GM19463 (cell line): ENCODE data around the gene OR8K5.
"Not testable (repeated sequence)": the region's sequence is repeated elsewhere in the genome, so short reads cannot be mapped to it uniquely, and the experiment has no call there.

Source experiments
- ATAC-seq: cut with Tn5 transposase; IDR thresholded peaks from one replicate; pipeline ENCODE4 v1.9.1; 2021; ENCODE audit warnings: mild to moderate bottlenecking, moderate library complexity; ENCODE audit not compliant: unreplicated experiment

The OR8K5 gene, protein sequence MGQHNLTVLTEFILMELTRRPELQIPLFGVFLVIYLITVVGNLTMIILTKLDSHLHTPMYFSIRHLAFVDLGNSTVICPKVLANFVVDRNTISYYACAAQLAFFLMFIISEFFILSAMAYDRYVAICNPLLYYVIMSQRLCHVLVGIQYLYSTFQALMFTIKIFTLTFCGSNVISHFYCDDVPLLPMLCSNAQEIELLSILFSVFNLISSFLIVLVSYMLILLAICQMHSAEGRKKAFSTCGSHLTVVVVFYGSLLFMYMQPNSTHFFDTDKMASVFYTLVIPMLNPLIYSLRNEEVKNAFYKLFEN

DNA sequence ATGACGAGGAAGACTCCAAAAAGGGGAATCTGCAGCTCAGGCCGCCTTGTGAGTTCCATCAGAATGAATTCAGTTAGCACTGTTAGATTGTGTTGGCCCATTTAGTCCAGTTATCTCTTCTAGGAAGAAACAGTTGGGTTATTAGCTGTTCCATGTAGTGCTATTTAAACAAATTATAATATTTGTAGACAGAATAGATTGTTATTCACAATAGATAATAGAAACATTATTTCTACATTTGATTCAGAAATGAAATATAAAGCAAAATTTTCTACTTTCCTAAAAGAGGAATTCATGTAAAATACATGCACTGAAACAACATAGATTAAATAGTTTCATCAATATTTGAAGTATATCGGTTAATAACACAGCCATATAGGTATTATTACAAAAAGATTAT lies at the start of gene OR8K5:
Gene OR8K5, minus strand, starts transcription at position 101 of the 400 bp plus-strand sequence. Its CDS starts 0 bp downstream, at position 101.
- no peak for ATAC-seq

DNA sequence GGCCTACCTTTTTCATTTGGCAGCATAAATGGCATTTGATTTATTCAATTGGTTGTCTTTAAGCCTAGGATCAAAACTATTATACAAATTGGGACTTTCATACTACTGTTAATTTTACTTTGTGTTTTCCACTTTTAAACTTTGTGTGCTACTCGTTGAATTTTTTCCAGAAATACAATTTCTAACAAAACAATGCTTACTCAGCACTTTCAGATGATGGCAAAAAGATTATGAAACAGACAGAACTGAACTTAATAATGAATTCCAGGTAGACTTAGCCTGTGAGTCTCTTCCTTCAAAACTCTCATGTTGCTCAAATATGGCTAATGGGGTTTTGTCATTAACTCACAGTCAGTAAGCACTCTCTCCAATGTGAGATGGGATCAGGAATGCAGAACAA lies 47.7 kb upstream of the OR8K5 start:
- no peak for ATAC-seq

DNA sequence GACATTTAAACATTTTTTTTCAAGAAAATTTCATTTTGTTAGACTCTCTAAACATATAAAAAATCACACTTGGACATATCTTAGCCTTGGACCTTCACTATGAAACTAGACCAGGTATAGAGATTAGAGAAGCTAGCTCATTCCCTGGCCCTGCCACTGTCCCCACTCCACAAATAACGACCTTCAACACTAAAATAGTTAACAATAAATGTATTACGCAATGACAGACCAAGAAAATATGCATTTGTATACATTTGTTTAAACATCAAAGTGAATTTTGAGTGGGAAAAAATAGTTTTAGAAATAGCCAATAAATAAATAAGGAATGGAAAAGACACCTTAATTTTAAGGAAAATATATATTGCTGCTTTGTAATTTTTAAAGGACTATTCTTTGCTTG lies 37.2 kb upstream of the OR8K5 start:
- ATAC-seq = no peak

DNA sequence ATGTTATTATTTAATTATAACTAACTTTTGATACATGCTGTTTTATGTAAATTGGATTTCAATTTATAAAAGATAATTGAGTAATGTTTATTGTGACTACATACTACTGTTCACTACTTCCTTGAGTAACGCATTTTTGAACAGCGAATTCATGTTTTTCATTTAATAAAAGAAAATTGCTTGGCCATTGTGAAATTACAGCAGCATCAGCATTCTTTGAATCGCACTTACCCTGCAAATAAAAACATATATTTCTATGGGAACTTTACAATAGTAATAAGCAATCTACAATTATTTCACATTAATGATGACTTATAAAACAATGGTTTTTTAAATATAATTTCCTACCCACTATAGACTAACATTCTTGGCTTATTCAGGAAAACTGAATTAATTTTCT lies 36.6 kb upstream of the OR8K5 start:
- no peak for ATAC-seq

DNA sequence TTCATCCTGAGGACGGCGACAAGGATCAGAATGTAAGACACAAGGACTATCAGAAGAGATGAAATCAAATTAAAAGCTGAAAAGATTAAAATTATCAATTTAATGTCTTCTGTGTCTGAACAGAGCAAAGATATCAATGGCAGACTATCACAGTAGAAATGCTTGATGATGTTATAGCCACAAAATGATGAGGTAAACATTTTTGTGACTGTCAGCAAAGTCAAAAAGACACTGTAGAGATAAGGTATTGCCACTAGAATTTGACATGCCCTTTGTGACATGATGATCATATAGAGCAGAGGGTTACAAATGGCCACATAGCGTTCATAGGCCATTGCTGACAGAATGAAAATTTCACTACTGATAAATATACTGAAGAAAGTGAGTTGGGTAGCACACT lies 28.5 kb upstream of the OR8K5 start:
- ATAC-seq = no peak

DNA sequence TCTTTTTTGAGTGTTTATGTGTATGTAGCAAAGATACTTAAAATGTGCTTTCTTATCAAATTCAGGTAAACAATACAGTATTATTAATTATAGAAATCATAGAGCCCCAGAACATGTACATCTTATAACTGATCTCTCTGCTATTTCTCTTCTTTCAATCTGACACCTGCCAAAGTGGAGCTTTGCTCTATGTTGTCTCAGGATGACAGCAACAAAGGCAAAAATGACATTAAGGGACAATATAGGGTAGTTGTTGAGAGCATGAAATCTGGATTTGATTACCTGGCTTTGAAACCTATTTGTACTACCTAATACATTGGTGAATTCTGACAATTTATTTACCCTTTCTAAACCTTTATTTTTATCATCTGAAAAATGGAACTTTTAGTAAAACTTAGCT lies 23.3 kb upstream of the OR8K5 start:
- ATAC-seq = no peak

DNA sequence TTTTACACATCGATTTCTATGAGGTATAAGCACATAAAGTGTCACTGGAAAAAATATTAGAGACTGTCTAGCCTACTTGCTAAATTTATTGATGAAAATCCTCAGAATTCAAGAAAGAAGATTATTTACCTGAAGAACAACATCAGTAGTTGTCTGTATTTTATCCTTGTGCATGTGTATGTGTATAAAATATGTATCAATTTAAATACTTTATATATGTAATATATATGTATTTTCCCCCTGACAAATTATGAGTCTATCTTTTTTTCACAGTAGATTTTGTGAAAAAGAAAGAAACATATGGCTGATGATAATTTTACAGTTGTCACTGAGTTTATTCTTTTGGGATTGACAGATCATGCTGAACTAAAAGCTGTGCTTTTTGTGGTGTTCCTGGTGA lies 16.2 kb upstream of the OR8K5 start, which contains the start of gene OR5J2:
Gene OR5J2, plus strand, starts transcription at position 301 of the 400 bp plus-strand sequence. Its CDS starts 0 bp downstream, at position 301.
- no peak for ATAC-seq

DNA sequence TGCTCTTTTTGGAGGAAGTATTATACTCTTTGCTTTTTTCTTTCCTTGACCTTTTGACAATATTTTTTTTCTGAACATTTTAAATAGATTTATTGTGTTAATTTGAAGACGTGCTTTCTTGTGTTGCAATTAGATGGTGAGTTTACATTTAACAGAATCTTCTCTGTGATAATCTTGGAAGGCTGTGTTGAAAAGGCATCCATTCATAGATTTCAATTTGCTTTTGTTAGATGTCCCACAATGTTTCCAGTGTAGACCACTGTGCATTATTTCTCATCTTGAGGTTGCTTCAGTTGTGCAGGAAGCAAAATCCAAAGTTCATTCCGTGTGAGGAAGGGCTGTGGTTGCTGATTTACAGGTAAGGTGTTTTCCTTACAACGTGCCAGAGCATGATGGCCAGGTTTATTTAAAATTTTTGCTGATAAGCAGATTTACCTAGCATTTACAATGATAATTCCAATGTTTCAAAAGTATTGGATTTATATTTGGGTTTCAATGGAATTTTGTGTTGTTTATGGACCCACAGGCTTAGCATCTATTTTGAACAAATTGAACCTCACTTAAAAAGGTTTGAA lies 12.2 kb upstream of the OR8K5 start:
- ATAC-seq = no peak

DNA sequence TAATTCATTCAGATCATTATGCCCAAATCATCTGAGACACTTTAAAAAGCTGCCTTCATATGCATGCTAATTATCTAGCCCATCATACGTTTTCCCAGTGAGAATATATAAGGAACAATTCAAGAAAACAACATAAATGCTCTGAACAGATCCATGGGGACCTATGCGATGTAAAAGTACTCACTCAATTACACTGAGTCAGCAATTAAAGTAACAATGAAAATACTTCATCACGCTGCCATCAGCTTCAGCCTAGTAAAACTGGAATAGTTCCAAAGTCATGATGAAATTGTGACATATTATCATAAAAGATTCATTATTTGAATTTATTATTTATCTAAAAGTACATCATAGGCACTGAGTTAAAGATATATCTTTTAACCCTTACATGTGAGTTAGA lies 3.7 kb upstream of the OR8K5 start:
- no peak for ATAC-seq

DNA sequence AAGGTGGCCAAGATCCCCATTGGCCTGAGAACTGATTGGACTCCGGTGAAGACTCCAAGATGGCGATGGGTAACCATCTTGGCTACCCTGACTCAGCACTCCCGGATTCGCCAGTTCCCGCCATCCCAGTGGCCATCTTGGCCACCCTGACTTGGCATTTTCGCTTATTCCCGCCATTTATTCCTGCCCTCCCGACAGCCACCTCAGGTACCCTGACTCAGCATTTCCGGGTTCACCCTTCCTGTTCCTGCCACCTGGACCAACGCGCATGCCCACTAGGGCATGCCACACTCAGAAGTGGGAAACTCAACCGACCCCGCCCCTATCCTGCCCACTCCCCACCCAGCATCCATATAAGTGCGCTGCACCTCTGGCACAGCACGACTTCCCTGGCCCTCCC lies 7.8 kb downstream of the OR8K5 start:
- no peak for ATAC-seq

DNA sequence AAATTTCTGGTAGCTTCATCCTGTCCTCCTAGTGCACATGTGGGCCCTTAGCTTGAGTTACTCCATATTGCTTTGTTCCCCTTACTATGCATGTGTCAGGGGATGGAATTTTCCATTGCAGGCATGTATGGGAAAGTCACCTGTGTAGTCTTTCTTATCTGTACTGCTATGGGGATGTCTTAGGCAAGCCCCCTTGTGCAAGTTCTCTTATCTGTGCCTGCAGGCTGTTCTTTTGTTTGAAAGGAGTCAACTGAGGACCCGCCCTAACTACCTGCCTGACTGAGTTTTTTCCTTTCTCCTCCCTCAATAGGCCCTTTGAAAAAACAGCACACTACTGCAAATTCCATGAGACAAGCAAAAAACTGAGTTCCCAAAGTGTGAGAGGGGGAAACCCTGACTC lies 8.7 kb downstream of the OR8K5 start:
- no peak for ATAC-seq

DNA sequence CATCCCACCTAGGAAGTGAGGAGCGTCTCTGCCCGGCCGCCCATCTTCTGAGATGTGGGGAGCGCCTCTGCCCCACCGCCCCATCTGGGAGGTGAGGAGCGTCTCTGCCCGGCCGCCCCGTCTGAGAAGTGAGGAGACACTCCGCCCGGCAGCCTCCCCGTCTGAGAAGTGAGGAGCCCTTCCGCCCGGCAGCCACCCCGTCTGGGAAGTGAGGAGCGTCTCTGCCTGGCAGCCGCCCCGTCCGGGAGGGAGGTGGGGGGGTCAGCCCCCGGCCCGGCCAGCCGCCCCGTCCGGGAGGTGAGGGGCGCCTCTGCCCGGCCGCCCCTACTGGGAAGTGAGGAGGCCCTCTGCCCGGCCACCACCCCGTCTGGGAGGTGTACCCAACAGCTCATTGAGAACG lies 16.4 kb downstream of the OR8K5 start:
- not testable (repeated sequence) for ATAC-seq

DNA sequence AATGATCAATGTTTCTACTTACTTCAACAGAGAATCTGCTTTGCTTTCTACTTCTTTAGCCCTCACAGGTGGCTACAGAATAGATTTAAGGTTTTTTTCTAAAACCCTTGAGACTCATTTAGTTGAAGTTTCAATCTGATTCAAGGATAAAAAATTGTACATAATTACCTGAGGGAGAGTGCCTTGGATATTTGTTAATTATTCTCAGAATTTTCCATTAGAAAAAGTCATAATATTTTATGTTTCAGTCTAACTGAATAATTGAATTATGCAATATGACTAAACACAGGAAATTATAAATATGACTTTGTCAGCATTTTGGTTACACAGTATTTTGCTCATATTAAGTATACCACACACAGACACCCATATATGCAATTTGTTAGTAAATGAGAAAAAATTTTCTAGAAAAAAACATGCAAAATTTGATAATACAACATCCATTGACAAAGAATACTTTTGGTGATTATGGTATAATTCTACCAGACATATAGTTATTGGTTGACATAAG lies 19.9 kb downstream of the OR8K5 start, which contains the start of gene OR8J3:
Gene OR8J3, minus strand, starts transcription at position 51 of the 511 bp plus-strand sequence. CDS start 2,483 bp downstream, outside the sequence.
- no peak for ATAC-seq

DNA sequence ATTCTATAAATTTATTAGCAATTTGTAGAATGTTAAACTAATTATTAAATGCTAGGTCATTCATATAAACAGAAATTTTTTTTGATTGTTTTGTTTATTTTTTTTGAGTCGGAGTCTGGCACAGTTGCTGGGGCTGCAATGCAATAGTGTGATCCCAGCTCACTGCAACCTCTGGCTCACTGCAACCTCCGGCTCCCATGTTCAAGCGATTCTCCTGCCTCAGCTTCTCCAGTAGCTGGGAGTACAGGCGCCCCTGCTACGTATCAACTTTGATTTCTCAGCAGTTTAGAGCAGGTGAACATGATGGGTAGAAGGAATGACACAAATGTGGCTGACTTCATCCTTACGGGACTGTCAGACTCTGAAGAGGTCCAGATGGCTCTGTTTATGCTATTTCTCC lies 38.0 kb downstream of the OR8K5 start, which contains the start of gene OR8H3:
Gene OR8H3, plus strand, starts transcription at position 301 of the 400 bp plus-strand sequence. Its CDS starts 0 bp downstream, at position 301.
- no peak for ATAC-seq
